Upper lobe of left lung (tissue), 6 donors: Measurements from ENCODE around the gene PARVA. TPM values are rescaled to one million over a fixed set of nuclear protein-coding genes. Genes with fewer than 3 reads are reported as not detected.

Source experiments
- ATAC-seq, 2 donors: fragments of 200-7000 bp; cut with Tn5 transposase; one replicate each; pipeline ENCODE4 v1.9.1; 2022; ENCODE audit warnings: mild to moderate bottlenecking in 2 of 2, moderate library complexity in 2 of 2; ENCODE audit not compliant: low FRiP score in 2 of 2
- DNase-seq, 2 donors: peaks; one replicate each; pipeline ENCODE4 v3.0.0-alpha.2; 2019 to 2020
- H3K27ac ChIP-seq, 4 donors: fragments of 200-600 bp; sonication (generic); one replicate each; pipeline ENCODE4 v1.5.1; 2016 to 2019
- H3K27me3 ChIP-seq, 4 donors: fragments of 200-600 bp; sonication (generic); one replicate each; pipeline ENCODE4 v1.5.1; 2017 to 2019
- H3K36me3 ChIP-seq, 4 donors: fragments of 200-600 bp; sonication (generic); one replicate each; pipeline ENCODE4 v1.5.1; 2016 to 2019
- H3K4me1 ChIP-seq, 4 donors: fragments of 200-600 bp; sonication (generic); one replicate each; pipeline ENCODE4 v1.5.1; 2018 to 2019
- H3K4me3 ChIP-seq, 4 donors: fragments of 200-600 bp; sonication (generic); one replicate each; pipeline ENCODE4 v1.5.1; 2017 to 2019; ENCODE audit warnings: mild to moderate bottlenecking in 2 of 4, moderate library complexity in 1 of 4
- H3K9me3 ChIP-seq, 4 donors: fragments of 200-600 bp; sonication (generic); one replicate each; pipeline ENCODE4 v1.5.1; 2018 to 2019
- CTCF ChIP-seq, 6 experiments: fragments of 450-650 bp in 4 of 6; fragments of 200-600 bp in 2 of 6; sonication (generic) in 2 of 6; IDR thresholded peaks; one replicate each; pipeline ENCODE4 v1.5.1; 2016 to 2019; ENCODE audit warnings: antibody characterized with exemption in 6 of 6
- EP300 ChIP-seq, 4 donors: sonication (generic); formaldehyde crosslinking; IDR thresholded peaks; one replicate each; pipeline ENCODE4 v1.5.1; 2017; ENCODE audit warnings: antibody characterized with exemption in 4 of 4, control low read depth in 2 of 4
- POLR2A ChIP-seq, 4 donors: fragments of 450-650 bp; IDR thresholded peaks; one replicate each; pipeline ENCODE4 v1.5.1; 2016 to 2017; ENCODE audit warnings: antibody characterized with exemption in 4 of 4, mild to moderate bottlenecking in 2 of 4
- POLR2AphosphoS5 ChIP-seq, 2 donors: sonication (generic); formaldehyde crosslinking; IDR thresholded peaks; one replicate each; pipeline ENCODE4 v1.5.1; 2017; ENCODE audit warnings: antibody characterized with exemption in 2 of 2
- WGBS, 2 donors: methylation state at CpG; one replicate each; pipeline ENCODE4 v1.1.5; 2017 to 2018; 5-methylcytosine and 5-hydroxymethylcytosine counted together
- total RNA-seq, 6 donors: library from RNA; depleted of rRNA in 4 of 6; stranded (reverse); fragments of >200 nt in 4 of 6; gene quantifications; one replicate each; pipeline versions ENCODE4 v1.1.0 to v1.2.1, GENCODE V29; 2016 to 2021
- donor health status: DM: no; HTN: no; CAD: no; lungs with moderate emphysema.
- donor health status: DM: no; HTN: yes; CAD: no; lungs with severe emphysema.

The PARVA gene
- total RNA-seq, 6 donors from 2014 or later: 36.7 to 73.5 (median 58.0) TPM

- Histone ChIP-seq H3K27ac (peak overlapping the region in 1 of 4 donors; percentile 58), H3K4me3 (no peak overlapping the region), H3K36me3 (no peaks in the 10 kb centered on the region), H3K4me1 (peaks cover 0 to 14% (median 10%) of the 10 kb centered on the region in 4 donors), H3K27me3 (no peaks in the 10 kb centered on the region), H3K9me3 (no peaks in the 10 kb centered on the region)
- WGBS, 2 donors: 60 to 70% methylated on average over 5 of the region's 5 CpGs
- DNase-seq: no peak
- ATAC-seq: no peak
- TF ChIP-seq POLR2A (IDR thresholded peaks at IDR 0.05) (no peak), CTCF (IDR thresholded peaks at IDR 0.05) (no peak), EP300 (IDR thresholded peaks at IDR 0.05) (no peak), POLR2AphosphoS5 (IDR thresholded peaks at IDR 0.05) (no peak)
Measured at GRCh38 chr11:12540075-12540680, 162.8 kb downstream of the PARVA start.

GRCh38 chr11:12540913-12541582 is 163.7 kb downstream of the PARVA start:
- TF ChIP-seq POLR2AphosphoS5 (IDR thresholded peaks at IDR 0.05) (no peak), EP300 (IDR thresholded peaks at IDR 0.05) (no peak), POLR2A (IDR thresholded peaks at IDR 0.05) (no peak), CTCF (IDR thresholded peaks at IDR 0.05) (no peak)
- DNase-seq: no peak
- 38 to 71% methylated on average over 4 to 6 of the region's 6 CpGs for WGBS, 2 donors
- no peaks in the 10 kb centered on the region for H3K36me3 ChIP-seq
- H3K27me3 ChIP-seq: no peaks in the 10 kb centered on the region
- H3K4me3 ChIP-seq: no peak overlapping the region
- H3K4me1 ChIP-seq: peaks cover 0 to 14% (median 10%) of the 10 kb centered on the region in 4 donors
- ATAC-seq: peak in 1 of 2 donors; percentile 74
- H3K27ac ChIP-seq: peak overlapping the region in 2 of 4 donors; percentile 13 to 58
- H3K9me3 ChIP-seq: no peaks in the 10 kb centered on the region

GRCh38 chr11:12541583-12542151 is 164.3 kb downstream of the PARVA start:
- Histone ChIP-seq H3K9me3 (no peaks in the 10 kb centered on the region), H3K27ac (no peak overlapping the region), H3K36me3 (no peaks in the 10 kb centered on the region), H3K4me3 (no peak overlapping the region), H3K4me1 (peaks cover 0 to 14% (median 10%) of the 10 kb centered on the region in 4 donors), H3K27me3 (no peaks in the 10 kb centered on the region)
- ATAC-seq: no peak
- 87 to 90% methylated on average over 9 of the region's 9 CpGs for WGBS, 2 donors
- TF ChIP-seq POLR2AphosphoS5 (IDR thresholded peaks at IDR 0.05) (no peak), EP300 (IDR thresholded peaks at IDR 0.05) (no peak), CTCF (IDR thresholded peaks at IDR 0.05) (no peak), POLR2A (IDR thresholded peaks at IDR 0.05) (no peak)
- DNase-seq: no peak

GRCh38 chr11:12542186-12542935 is 165.0 kb downstream of the PARVA start:
- Histone ChIP-seq H3K4me1 (peaks cover 0 to 14% (median 10%) of the 10 kb centered on the region in 4 donors), H3K27ac (no peak overlapping the region), H3K9me3 (no peaks in the 10 kb centered on the region), H3K36me3 (no peaks in the 10 kb centered on the region), H3K27me3 (no peaks in the 10 kb centered on the region), H3K4me3 (no peak overlapping the region)
- WGBS, 2 donors: 59 to 63% methylated on average over 3 to 7 of the region's 10 CpGs
- DNase-seq (peak in 1 of 2 donors; percentile 42), ATAC-seq (no peak)
- no peak for TF ChIP-seq POLR2AphosphoS5 (IDR thresholded peaks at IDR 0.05)
- TF ChIP-seq CTCF (IDR thresholded peaks at IDR 0.05): no peak
- TF ChIP-seq POLR2A (IDR thresholded peaks at IDR 0.05): no peak
- TF ChIP-seq EP300 (IDR thresholded peaks at IDR 0.05): no peak
